Gastroesophageal sphincter (tissue), 3 donors: Measurements from ENCODE around the gene ENTPD5.
"Not testable (repeated sequence)": the region's sequence is repeated elsewhere in the genome, so short reads cannot be mapped to it uniquely, and the experiment has no call there.

Experiments used
- CTCF ChIP-seq, 4 experiments: fragments of 200-600 bp in 2 of 4; fragments of 450-650 bp in 2 of 4; sonication (generic) in 1 of 4; IDR thresholded peaks; one replicate each; pipeline ENCODE4 v1.5.1; 2017 to 2019; ENCODE audit warnings: antibody characterized with exemption in 4 of 4, mild to moderate bottlenecking in 2 of 4, moderate library complexity in 2 of 4
- EP300 ChIP-seq: sonication (generic); formaldehyde crosslinking; IDR thresholded peaks from one replicate; pipeline ENCODE4 v1.6.1; 2017; ENCODE audit warnings: antibody characterized with exemption, mild to moderate bottlenecking
- POLR2A ChIP-seq, 2 donors: fragments of 450-650 bp; IDR thresholded peaks; one replicate each; pipeline ENCODE4 v1.6.1; 2017; ENCODE audit warnings: antibody characterized with exemption in 2 of 2, mild to moderate bottlenecking in 2 of 2, moderate library complexity in 1 of 2

GRCh38 chr14:73994926-73995325 is 24.2 kb downstream of the ENTPD5 start:
- not testable (repeated sequence) for TF ChIP-seq POLR2A (IDR thresholded peaks at IDR 0.05); CTCF (IDR thresholded peaks at IDR 0.05); EP300
